Gastrocnemius medialis (tissue), 4 donors: ENCODE data around the gene HSH2D. TPM values are rescaled to one million over a fixed set of nuclear protein-coding genes. Genes with fewer than 3 reads are reported as not detected.

ENCODE experiments used
- ATAC-seq, 2 donors: fragments of 150-250 bp; one replicate each; pipeline ENCODE4 v1.9.1; 2016
- DNase-seq, 2 donors: peaks; one replicate each; pipeline ENCODE4 v3.0.0-alpha.2; 2019
- H3K27ac ChIP-seq, 4 donors: fragments of 200-600 bp; sonication (generic); 1 replicate in 1 of 4; 2 replicates in 3 of 4; pipeline ENCODE4 v1.5.1; 2016 to 2018; ENCODE audit warnings: mild to moderate bottlenecking in 2 of 4, moderate library complexity in 1 of 4
- H3K27me3 ChIP-seq, 3 donors: fragments of 200-600 bp; sonication (generic) in 2 of 3; 1 replicate in 1 of 3; 2 replicates in 2 of 3; pipeline versions ENCODE4 v1.5.1 to v1.6.0; 2016 to 2019; ENCODE audit warnings: mild to moderate bottlenecking in 1 of 3, moderate library complexity in 1 of 3
- H3K36me3 ChIP-seq, 2 donors: fragments of 200-600 bp; sonication (generic) in 1 of 2; one replicate each; pipeline ENCODE4 v1.5.1; 2017 to 2018
- H3K4me1 ChIP-seq, 2 donors: fragments of 200-600 bp; sonication (generic) in 1 of 2; one replicate each; pipeline ENCODE4 v1.5.1; 2016 to 2017; ENCODE audit warnings: mild to moderate bottlenecking in 2 of 2
- H3K4me3 ChIP-seq, 4 donors: fragments of 200-600 bp; sonication (generic) in 3 of 4; 1 replicate in 1 of 4; 2 replicates in 3 of 4; pipeline ENCODE4 v1.5.1; 2016 to 2019; ENCODE audit warnings: mild to moderate bottlenecking in 2 of 4
- H3K9me3 ChIP-seq, 3 donors: fragments of 200-600 bp; sonication (generic) in 2 of 3; 1 replicate in 1 of 3; 2 replicates in 2 of 3; pipeline ENCODE4 v1.5.1; 2016 to 2019
- POLR2A ChIP-seq, 2 donors: fragments of 450-650 bp; IDR thresholded peaks; one replicate each; pipeline ENCODE4 v1.6.1; 2017; ENCODE audit warnings: antibody characterized with exemption in 2 of 2, mild to moderate bottlenecking in 2 of 2, moderate library complexity in 2 of 2
- in situ Hi-C, 4 donors: fragments of 200-750 bp; cut with MboI; loops; one replicate each; pipeline versions ENCODE4 v1.15.0 to v1.8.0; 2017; ENCODE audit warnings: low sequenced_read_pairs in 4 of 4
- intact Hi-C: fragments of 100-400 bp; cut with DNase I; formaldehyde crosslinking; loops from one replicate; pipeline ENCODE4 v1.15.1; 2023; ENCODE audit warnings: low total_unique reads
- total RNA-seq, 4 donors: library from RNA; depleted of rRNA; stranded (reverse); fragments of >200 nt; gene quantifications; one replicate each; pipeline versions ENCODE4 v1.1.0 to v1.2.3, GENCODE V29; 2016
- TF ChIP-seq, protein P1 (sequence below), 5 experiments: fragments of 450-650 bp in 3 of 5; fragments of 200-600 bp in 2 of 5; sonication (generic) in 2 of 5; IDR thresholded peaks in 4 of 5; conservative IDR thresholded peaks in 1 of 5; 1 replicate in 4 of 5; 2 replicates in 1 of 5; pipeline ENCODE4 v1.5.1; 2016 to 2019; ENCODE audit warnings: antibody characterized with exemption in 5 of 5, mild to moderate bottlenecking in 3 of 5, moderate library complexity in 3 of 5

The HSH2D gene
- total RNA-seq, 4 donors from 2014 or later, result not detected

DNA sequence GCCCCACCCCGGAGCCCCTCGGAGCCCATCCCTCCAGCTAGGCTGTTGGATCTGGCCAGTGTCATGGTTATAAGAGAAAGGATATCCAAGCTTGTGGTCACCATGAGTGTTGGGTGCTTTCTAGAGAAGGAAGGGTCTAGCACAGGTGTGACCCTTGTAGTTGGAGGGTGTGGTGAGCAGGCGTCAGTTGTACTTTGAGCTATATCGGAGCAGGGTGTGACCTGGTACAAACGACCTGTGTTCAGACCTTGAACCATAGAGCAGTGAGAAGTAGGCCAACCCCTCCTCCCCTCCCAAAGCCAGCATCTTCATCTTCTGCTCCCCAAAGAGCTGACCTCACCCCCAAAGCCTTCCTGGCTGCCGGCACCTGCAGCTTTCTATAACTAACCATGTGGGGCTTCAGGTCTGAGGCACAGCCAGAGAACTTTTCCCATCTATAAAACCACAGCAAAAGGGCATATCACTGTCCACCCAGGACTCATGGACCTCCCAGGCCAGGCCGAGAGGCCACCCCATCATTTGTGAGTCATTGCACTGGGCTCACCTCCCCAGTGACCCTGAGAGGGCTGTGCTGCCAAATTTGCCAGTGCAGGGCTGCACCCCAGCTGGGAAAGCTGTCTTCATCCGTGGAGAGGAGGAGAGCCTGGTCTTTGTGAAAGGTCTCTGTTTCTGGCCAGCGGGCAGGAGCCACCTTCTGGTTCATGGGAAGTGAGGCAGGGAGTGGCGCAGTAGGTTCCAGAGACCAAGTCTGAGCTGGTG is 17.6 kb upstream of the HSH2D start:
- in situ Hi-C loops (no loop called here), intact Hi-C loops (no loop called here)
- Histone ChIP-seq H3K27ac (no peak overlapping the region), H3K4me3 (no peak overlapping the region), H3K4me1 (no peaks in the 10 kb centered on the region), H3K27me3 (no peaks in the 10 kb centered on the region), H3K36me3 (peaks cover 0 to 94% of the 10 kb centered on the region in 2 donors), H3K9me3 (no peaks in the 10 kb centered on the region)
- no peak for TF ChIP-seq POLR2A (IDR thresholded peaks at IDR 0.05)
- TF ChIP-seq, protein P1, sequence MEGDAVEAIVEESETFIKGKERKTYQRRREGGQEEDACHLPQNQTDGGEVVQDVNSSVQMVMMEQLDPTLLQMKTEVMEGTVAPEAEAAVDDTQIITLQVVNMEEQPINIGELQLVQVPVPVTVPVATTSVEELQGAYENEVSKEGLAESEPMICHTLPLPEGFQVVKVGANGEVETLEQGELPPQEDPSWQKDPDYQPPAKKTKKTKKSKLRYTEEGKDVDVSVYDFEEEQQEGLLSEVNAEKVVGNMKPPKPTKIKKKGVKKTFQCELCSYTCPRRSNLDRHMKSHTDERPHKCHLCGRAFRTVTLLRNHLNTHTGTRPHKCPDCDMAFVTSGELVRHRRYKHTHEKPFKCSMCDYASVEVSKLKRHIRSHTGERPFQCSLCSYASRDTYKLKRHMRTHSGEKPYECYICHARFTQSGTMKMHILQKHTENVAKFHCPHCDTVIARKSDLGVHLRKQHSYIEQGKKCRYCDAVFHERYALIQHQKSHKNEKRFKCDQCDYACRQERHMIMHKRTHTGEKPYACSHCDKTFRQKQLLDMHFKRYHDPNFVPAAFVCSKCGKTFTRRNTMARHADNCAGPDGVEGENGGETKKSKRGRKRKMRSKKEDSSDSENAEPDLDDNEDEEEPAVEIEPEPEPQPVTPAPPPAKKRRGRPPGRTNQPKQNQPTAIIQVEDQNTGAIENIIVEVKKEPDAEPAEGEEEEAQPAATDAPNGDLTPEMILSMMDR (IDR thresholded peaks at IDR 0.05 in 4 of 5, conservative IDR thresholded peaks at IDR 0.05 in 1 of 5), result no peak
- DNase-seq, result no peak
- no peak for ATAC-seq

DNA sequence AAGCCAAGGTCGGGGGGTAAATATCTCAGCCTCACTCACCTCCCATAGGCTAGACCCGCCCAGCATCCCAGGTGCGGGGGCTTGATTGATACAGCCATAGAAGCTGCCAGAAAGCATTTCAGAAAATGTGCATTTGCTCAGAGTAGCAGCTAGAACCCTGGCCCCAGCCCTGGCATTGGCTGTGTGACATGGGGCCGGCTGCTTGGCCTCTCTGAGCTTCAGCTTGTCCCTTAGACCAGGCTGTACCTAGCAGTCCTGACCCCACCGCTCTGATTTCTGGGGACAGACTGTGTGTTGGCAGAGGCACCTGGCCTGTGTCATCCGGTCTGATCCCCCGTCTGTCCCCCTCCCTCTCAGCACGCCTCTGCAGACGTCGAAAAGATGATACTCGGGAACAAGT is 16.4 kb upstream of the HSH2D start:
- DNase-seq, result no peak
- ATAC-seq, result no peak
- peaks cover 0 to 91% of the 10 kb centered on the region in 2 donors for H3K36me3 ChIP-seq
- no peak overlapping the region for H3K27ac ChIP-seq
- H3K27me3 ChIP-seq, result no peaks in the 10 kb centered on the region
- no peaks in the 10 kb centered on the region for H3K9me3 ChIP-seq
- no peak overlapping the region for H3K4me3 ChIP-seq
- H3K4me1 ChIP-seq, result no peaks in the 10 kb centered on the region
- intact Hi-C loops, result no loop called here
- in situ Hi-C loops, result no loop called here
- TF ChIP-seq, protein P1 (IDR thresholded peaks at IDR 0.05 in 4 of 5, conservative IDR thresholded peaks at IDR 0.05 in 1 of 5), result no peak
- TF ChIP-seq POLR2A (IDR thresholded peaks at IDR 0.05), result no peak

DNA sequence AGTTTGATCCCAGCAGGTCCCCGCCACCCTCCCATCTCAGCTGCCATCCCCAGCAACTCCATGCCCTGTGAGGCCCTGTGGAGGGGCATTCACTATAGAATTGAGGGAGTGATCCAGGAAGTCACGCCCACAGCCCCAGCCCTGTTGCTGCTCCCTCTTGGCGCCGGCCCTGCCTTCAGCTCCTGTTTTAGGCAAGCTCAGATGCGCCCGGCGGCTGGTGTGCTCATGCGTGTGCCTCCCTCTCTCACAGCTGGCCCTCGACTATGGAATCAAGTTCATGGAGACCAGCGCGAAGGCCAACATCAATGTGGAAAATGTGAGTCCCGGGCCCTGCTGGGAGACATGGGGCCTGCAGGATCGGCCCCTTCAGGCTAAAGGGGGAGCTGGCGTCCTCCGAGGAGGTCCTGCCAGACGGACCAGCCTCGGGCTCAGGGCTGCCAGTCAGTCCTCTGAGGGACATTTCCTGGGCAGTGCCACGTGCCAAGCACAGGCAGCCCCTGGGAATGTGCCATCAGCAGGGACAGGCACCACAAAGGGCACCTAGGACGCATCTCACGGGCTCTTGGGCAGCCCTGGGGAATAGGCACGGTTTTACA is 15.6 kb upstream of the HSH2D start:
- no peak overlapping the region for H3K27ac ChIP-seq
- intact Hi-C loops, result no loop called here
- no peaks in the 10 kb centered on the region for H3K4me1 ChIP-seq
- in situ Hi-C loops, result no loop called here
- ATAC-seq, result no peak
- peaks cover 0 to 91% of the 10 kb centered on the region in 2 donors for H3K36me3 ChIP-seq
- H3K27me3 ChIP-seq, result no peaks in the 10 kb centered on the region
- H3K4me3 ChIP-seq, result no peak overlapping the region
- H3K9me3 ChIP-seq, result no peaks in the 10 kb centered on the region
- no peak for DNase-seq
- TF ChIP-seq POLR2A (IDR thresholded peaks at IDR 0.05), result no peak
- TF ChIP-seq, protein P1 (IDR thresholded peaks at IDR 0.05 in 4 of 5, conservative IDR thresholded peaks at IDR 0.05 in 1 of 5), result no peak

DNA sequence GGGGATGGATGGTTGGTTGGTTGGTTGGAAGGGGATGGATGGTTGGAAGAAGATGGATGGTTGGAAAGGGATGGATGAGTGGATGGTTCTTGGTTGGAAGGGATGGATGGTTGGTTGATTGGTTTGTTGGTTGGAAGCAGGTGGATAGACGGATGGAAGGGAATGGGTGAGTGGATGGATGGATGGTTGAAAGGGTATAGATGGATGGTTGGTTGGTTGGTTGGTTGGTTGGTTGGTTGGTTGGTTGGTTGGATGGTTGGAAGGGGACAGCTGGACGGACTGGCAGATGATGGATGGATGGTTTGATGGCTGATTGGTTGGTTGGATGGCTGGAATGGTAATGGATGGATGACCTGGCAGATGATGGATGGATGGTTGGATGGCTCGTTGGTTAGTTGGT is 11.8 kb upstream of the HSH2D start:
- Histone ChIP-seq H3K27me3 (no peaks in the 10 kb centered on the region), H3K27ac (no peak overlapping the region), H3K36me3 (peaks cover 0 to 70% of the 10 kb centered on the region in 2 donors), H3K4me1 (no peaks in the 10 kb centered on the region), H3K4me3 (no peak overlapping the region), H3K9me3 (no peaks in the 10 kb centered on the region)
- TF ChIP-seq, protein P1 (IDR thresholded peaks at IDR 0.05 in 4 of 5, conservative IDR thresholded peaks at IDR 0.05 in 1 of 5), result no peak
- TF ChIP-seq POLR2A (IDR thresholded peaks at IDR 0.05), result no peak
- intact Hi-C loops, result no loop called here
- in situ Hi-C loops, result no loop called here
- ATAC-seq (no peak), DNase-seq (no peak)
